Bladder microvascular endothelial cell (primary cell): ENCODE measurements around the gene ZC3H8. TPM values are rescaled to one million over a fixed set of nuclear protein-coding genes. Genes with fewer than 3 reads are reported as not detected.

Experiments used
- total RNA-seq: library from RNA; depleted of rRNA; stranded (reverse); fragments of >200 nt; gene quantifications from 2 replicates; pipeline ENCODE4 v1.2.3, GENCODE V29; 2014

Gene ZC3H8
- total RNA-seq, result 2.3 and 10.9 TPM in 2 replicates

DNA sequence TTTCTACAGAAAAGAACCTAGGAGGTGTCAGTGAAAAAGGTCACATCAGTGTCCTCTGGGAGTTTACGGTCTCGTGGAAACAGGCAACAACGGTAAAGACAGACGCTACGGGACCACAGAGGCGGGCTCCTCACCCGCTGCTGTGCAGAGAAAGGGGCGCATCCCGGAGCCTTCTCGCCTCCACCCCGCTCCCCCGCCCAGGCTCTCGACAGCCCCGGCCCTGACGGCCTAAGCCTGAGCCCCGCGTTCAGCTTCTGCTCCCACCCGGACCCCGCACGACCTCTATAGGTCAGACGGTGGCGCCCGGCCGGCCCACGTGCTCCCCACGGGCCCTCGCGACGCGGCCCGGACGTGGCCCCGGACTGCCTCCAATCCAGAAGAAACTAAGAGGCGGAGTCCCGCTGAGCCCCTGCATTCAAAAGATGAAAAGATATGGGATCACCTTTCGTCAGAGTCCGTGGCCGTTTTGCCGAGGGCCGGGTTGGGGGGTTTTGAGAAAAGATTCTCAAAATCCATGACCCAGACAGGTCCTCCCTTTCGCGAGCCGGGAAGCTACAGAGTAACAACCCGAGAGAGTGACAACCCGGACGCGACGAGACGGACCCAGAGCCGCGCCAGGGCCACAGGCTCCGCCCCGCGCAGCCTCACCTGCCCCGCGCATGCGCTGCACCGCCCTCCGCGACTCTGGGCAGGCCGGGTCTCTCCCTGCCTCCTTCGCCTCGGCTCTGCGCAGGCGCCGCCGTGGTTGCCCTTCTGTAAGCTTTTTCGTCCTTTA lies at the start of gene ZC3H8:
Gene ZC3H8, minus strand, starts transcription at position 577 of the 775 bp plus-strand sequence. Its CDS starts 61 bp downstream, at position 516.

DNA sequence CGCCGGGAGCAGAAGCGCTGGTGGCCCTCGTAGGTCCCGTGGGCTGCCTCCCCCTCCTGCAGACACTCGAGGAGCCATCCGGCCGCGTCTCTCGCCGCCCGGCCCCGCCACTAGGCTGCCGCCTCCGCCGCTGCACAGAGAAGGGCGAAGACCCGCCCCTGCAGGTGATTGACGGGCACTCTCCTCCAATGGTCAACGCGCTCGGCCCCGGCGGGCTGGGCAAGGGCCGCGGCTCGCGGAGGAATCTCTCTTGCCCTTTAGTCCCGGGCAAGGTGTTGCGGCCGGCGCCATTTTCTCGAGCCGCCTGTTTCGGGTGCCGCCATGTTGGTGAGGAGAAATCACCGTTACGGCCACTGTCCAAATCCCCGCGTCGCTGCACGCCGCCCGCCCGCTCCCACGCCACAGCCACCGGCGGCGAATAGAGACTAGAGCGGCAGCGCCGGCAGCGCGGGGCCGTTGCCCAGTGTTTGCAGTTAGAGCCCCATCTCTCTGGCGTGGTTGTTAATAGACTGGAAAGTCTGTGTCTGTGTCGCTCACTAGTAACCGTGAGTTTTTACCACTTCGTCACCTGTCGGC lies 20.6 kb upstream of the ZC3H8 start, which contains the start of gene ZC3H6:
Gene ZC3H6, plus strand, starts transcription at position 287 of the 576 bp plus-strand sequence. CDS start 398 bp downstream, outside the sequence.

Other genes with a start within 250 kb of the ZC3H8 start
- gene TMEM87B, start 199.8 kb downstream of the ZC3H8 start, total RNA-seq, result 15.2 and 75.4 TPM in 2 replicates
- 1.3 and 4.4 TPM in 2 replicates for gene FBLN7, start 116.7 kb downstream of the ZC3H8 start, total RNA-seq
- 1.8 and 2.2 TPM in 2 replicates for gene ZC3H6, start 20.6 kb upstream of the ZC3H8 start, total RNA-seq
- gene RGPD8, start 178.6 kb upstream of the ZC3H8 start, total RNA-seq, result 5.2 and 17.9 TPM in 2 replicates
- 14.9 and 22.3 TPM in 2 replicates for gene TTL, start 227.1 kb upstream of the ZC3H8 start, total RNA-seq